ENCODE measurements around the gene MECP2.

DNA sequence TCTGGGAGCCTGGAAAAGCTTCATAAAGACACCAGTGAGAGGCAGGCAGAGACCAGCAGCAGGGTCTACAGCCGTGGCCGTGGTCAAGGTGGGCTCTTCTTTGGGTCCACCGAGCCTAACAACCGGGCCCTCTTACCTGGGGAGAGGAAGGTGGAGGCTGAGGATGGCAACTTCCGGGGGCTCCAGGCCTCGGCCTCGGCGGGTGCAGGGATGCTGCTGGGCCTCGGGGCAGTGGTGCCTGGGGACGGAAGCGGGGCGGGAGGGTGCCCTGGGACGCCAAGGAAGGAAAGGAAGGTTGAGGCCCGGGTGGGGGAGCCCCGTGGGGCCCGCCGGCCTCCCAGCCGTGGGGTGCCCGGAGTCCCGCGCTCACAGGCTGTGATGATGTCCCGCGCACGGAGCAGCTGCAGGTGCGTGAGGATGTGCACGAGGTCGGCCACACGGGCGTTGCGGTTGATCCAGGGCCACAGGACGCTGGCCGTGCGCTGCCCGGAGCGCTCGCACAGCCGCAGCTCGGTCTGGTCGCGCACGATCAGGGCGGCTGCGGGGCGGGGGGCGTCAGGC, 78.4 kb downstream of the MECP2 start:
- TF ChIP-seq, protein P1, sequence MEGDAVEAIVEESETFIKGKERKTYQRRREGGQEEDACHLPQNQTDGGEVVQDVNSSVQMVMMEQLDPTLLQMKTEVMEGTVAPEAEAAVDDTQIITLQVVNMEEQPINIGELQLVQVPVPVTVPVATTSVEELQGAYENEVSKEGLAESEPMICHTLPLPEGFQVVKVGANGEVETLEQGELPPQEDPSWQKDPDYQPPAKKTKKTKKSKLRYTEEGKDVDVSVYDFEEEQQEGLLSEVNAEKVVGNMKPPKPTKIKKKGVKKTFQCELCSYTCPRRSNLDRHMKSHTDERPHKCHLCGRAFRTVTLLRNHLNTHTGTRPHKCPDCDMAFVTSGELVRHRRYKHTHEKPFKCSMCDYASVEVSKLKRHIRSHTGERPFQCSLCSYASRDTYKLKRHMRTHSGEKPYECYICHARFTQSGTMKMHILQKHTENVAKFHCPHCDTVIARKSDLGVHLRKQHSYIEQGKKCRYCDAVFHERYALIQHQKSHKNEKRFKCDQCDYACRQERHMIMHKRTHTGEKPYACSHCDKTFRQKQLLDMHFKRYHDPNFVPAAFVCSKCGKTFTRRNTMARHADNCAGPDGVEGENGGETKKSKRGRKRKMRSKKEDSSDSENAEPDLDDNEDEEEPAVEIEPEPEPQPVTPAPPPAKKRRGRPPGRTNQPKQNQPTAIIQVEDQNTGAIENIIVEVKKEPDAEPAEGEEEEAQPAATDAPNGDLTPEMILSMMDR (conservative IDR thresholded peaks at IDR 0.05; ENCODE audit: low read depth, low read length) = no peak
- TF ChIP-seq EZH2 (IDR thresholded peaks at IDR 0.05; ENCODE audit: borderline replicate concordance, low read depth, low read length, poor library complexity, severe bottlenecking) = no peak
